NCI-H1694 treated with DMSO at 0.1 percent for 48 hours (cell line): Measurements from ENCODE around the gene MAN1C1.
A peak's percentile ranks its signal among the peaks of the same experiment; 100 is the strongest.
"Not testable (repeated sequence)": the region's sequence is repeated elsewhere in the genome, so short reads cannot be mapped to it uniquely, and the experiment has no call there.

Source experiments
- DNase-seq: peaks from one replicate; lab custom pipeline; 2025; lab: John Stamatoyannopoulos, UW

Gene MAN1C1

DNA sequence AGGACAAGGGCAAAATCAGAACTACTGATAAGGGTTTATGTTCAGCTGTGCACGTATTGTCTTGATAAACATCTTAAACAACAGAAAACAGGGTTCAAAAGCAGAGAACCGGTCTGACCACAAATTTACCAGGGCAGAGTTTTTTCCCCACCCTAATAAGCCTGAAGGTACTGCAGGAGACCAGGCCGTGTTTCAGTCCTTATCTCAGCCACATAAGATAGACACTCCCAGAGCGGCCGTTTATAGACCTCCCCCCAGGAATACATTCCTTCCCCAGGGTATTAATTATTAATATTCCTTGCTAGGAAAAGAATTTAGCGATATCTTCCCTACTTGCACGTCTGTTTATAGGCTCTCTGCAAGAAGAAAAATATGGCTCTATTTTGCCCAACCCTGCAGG, 19.6 kb downstream of the MAN1C1 start:
- not testable (repeated sequence) for DNase-seq

DNA sequence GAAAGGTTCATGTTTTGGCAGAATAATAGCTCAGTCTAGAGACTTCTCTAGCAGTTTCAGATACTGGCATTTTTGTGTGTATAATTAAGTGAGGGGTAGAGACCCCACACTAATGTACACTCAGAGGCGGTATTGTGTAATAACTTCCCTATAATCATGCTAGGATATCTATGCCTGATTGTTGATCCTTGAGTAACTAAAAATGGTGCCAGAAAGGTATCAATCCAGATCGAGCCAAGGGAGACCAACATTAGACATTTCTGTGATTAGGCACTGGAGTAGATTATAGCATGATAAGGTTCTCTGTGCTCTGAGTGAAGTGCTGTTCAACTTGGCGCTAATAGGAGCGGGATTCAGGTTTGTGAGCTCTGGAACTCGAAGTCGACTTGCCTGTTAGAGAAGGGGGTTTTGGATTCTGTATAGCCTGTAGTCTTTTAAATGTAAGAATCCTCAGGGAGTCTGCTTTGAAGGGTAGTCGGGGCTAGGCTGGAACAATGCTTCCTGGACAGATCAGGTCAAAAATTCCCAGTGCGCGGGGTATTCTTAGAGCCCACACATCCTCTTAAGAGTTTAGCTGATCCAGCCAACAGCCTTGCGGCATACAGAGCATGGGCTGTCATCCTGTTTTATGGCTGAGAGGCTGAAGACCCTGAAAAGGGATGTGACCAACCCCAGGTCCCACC, 24.2 kb downstream of the MAN1C1 start:
- no peak for DNase-seq

- no peak for DNase-seq
Observed at GRCh38 chr1:25641329-25641725, 24.7 kb downstream of the MAN1C1 start.

- DNase-seq, result no peak
Observed at GRCh38 chr1:25641931-25642573, 25.5 kb downstream of the MAN1C1 start.

DNA sequence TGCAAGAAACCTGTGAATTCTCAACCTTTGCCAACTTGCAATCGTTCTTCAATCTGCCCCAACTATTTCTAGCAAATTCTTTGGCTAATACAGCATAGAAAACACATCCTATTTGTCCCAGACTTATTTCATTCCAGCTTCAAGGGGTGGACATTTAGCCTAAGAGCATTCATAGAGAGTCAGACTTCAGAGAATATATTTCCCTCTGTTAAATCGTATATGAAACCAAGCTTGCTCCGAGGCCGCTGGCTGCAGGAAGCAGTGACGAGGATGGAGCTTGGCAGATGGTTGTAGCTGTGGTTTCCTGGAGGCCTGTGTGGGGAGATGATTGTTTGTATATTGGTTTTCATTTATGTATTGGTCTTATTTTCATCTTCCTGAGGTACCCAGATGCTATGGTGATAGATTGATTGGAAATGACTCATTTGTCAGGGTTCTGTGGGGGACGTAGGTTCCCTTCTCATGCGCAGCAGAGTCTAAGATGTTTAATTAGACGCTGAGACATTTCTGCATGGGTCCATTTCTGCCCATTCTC, 26.1 kb downstream of the MAN1C1 start:
- peak; percentile 27 for DNase-seq

DNA sequence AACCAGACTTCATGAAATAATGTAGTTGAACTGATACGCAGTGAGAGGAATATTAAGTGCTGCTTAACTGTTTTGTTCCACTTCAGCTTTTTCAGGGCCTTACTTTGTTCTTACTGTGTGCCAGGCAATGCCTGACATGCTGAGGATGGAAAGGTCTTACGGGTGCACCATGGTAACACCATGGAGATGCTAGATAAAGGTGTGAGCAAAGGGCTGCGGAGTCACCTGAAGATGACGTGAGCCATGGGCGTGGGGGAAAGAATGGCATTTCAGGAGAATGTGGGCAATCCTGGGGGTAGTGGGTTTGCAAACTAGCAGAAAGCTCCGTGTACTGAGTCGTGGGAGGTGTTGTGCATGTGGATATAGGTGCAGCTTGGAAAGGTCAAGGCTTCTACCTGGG, 27.3 kb downstream of the MAN1C1 start:
- DNase-seq, result no peak

DNA sequence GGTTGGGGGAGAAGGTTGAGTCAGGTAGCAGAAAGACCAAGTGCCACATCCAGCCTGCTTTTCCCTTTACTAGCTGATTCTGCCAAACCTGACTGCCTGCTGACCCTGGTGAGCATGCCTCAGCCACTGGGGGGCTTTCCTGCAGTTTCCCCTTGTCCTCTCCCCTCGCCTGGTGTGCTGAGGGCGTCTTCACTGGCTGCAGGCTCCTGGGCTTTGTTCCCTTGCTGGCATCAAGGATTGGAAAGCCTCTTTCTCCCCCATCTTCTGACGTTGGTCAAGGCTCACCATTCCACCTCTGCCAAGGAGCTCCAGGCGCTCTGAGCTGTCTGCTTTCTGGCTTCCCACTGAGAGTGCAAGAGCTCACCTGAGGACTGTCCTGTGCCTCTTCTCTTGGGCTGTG, 28.4 kb downstream of the MAN1C1 start:
- no peak for DNase-seq

GRCh38 chr1:25645637-25646400, 29.2 kb downstream of the MAN1C1 start:
- DNase-seq, result no peak

DNA sequence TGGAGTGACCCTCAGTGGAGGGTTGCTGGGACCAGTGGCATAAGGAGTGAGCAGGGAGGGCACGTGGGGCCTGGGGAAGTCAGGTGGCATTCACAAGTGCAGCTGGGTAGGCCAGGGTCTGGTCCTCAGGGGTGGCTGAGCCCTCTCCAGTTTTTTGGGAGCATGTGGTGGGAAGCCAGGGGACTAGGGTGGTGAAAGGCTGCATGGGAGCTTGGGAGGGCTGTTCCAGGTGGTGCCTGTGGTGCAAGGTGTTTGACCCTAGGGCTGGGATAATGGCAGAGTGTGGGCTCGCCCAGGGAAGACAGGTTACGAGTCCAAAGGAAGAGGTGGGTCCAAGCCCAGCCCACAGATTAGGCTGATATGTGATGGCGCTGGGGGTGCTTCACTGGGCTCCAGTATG, 30.5 kb downstream of the MAN1C1 start:
- DNase-seq, result no peak

GRCh38 chr1:25647863-25648262, 31.3 kb downstream of the MAN1C1 start:
- no peak for DNase-seq

- DNase-seq, result no peak
Observed at GRCh38 chr1:25648681-25649440, 32.3 kb downstream of the MAN1C1 start.

DNA sequence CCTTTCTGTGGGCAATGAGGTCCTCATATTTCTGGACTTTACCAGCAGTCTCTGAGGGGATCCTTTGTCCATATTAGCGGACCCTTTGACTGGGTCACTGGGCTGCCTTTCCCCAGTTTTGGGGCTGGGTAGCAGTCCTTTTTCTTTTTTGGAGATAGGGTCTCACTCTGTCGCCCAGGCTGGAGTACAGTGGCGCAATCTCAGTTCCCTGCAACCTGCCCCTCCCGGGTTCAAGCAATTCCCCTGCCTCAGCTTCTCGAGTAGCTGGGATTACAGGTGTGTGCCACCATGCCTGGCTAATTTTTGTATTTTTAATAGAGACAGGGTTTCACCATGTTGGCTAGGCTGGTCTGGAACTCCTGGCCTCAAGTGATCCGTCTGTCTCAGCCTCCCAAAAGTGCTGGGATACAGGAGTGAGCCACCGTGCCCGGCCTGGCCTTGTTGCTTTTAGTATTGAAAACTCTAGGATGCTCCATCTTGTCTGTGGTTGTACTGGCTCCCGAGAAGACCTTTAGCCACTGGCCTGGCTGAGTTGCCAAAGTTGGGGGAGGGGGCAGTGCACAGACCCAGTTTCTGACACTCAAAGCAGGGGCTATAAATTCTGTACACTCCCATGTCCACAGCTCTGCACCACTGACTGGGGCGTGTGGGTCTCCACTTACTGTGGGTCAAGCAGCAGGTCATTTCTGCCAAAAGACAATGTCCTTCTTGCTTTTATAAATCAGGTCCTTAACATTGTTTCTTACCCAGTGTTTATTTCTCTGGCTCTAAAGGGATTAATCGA, 33.1 kb downstream of the MAN1C1 start:
- no peak for DNase-seq

- no peak for DNase-seq
Observed at GRCh38 chr1:25650289-25650576, 33.6 kb downstream of the MAN1C1 start.

DNA sequence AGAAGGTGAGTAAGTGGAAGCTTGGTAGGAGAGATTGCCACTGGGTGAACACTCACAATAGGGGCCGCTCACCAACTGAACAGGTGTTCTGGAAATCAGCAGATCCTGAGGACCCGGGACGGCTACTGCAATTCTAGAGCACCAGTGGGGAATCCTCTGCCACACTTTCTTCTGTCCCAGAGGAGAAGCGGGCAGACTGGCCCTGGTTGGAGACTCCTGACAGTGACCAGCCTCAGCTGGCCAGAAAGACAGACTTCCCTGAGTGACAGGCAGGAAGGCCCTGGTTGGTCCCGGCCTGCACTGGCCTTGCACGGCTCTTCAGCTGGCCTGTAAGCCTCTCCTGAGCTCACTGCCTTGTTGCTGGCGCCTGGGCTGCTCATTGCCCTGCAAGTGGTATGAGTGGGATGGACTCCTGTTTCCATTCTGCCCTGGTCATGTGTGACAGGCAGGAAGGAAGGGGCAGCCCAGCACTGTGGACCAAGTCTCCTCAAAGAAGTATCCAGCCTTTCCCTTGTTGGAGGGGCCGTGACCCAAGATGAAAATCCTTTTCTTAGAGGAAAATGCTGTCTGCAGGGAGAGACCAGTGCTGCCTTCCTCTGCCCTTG, 34.5 kb downstream of the MAN1C1 start:
- no peak for DNase-seq

- DNase-seq, result no peak
Observed at GRCh38 chr1:25651824-25652741, 35.5 kb downstream of the MAN1C1 start.

GRCh38 chr1:25653558-25653957, 37.0 kb downstream of the MAN1C1 start:
- DNase-seq, result no peak

- DNase-seq, result no peak
Observed at GRCh38 chr1:25654109-25654660, 37.6 kb downstream of the MAN1C1 start.

GRCh38 chr1:25657121-25657882, 40.7 kb downstream of the MAN1C1 start:
- no peak for DNase-seq
